Nephron progenitor cell (in vitro differentiated cells): ENCODE data around the gene TTLL8.

Experiments
- DNase-seq: peaks from one replicate; pipeline ENCODE4 v3.0.0; 2021
- H3K27ac Mint-ChIP-seq: 2 replicates; pipeline ENCODE4 v1.8.0; 2021; ENCODE audit warnings: mild to moderate bottlenecking, moderate library complexity, mixed read lengths
- H3K27me3 Mint-ChIP-seq: 2 replicates; pipeline ENCODE4 v1.8.0; 2021; ENCODE audit warnings: mild to moderate bottlenecking, low read depth, mixed read lengths; ENCODE audit not compliant: poor library complexity
- H3K36me3 Mint-ChIP-seq: 2 replicates; pipeline ENCODE4 v1.8.0; 2021; ENCODE audit warnings: low read depth, mixed read lengths
- H3K4me1 Mint-ChIP-seq: 2 replicates; pipeline ENCODE4 v1.8.0; 2021; ENCODE audit warnings: mixed read lengths
- H3K4me3 Mint-ChIP-seq: 2 replicates; pipeline ENCODE4 v1.8.0; 2021; ENCODE audit warnings: mild to moderate bottlenecking, moderate library complexity, mixed read lengths
- H3K9me3 Mint-ChIP-seq: 2 replicates; pipeline ENCODE4 v1.8.0; 2021; ENCODE audit warnings: mild to moderate bottlenecking, moderate library complexity, mixed read lengths
- CTCF ChIP-seq: fragments of 200-600 bp; sonication (generic); IDR thresholded peaks from 2 replicates; pipeline ENCODE4 v1.5.0; 2021; ENCODE audit warnings: antibody characterized with exemption

Gene TTLL8

GRCh38 chr22:50002791-50003190 lies 55.3 kb downstream of the TTLL8 start:
- Mint-ChIP-seq H3K27me3 (peaks cover 75% of the 10 kb centered on the region), H3K4me3 (no peak overlapping the region), H3K36me3 (no peaks in the 10 kb centered on the region), H3K27ac (no peak overlapping the region), H3K4me1 (peaks cover 8% of the 10 kb centered on the region), H3K9me3 (no peaks in the 10 kb centered on the region)
- no peak for TF ChIP-seq CTCF
- no peak for DNase-seq

- no peaks in the 10 kb centered on the region for H3K9me3 Mint-ChIP-seq
- H3K4me3 Mint-ChIP-seq, result no peak overlapping the region
- H3K36me3 Mint-ChIP-seq, result no peaks in the 10 kb centered on the region
- H3K27ac Mint-ChIP-seq, result no peak overlapping the region
- peaks cover 66% of the 10 kb centered on the region for H3K27me3 Mint-ChIP-seq
- H3K4me1 Mint-ChIP-seq, result peaks cover 8% of the 10 kb centered on the region
- DNase-seq, result no peak
- TF ChIP-seq CTCF, result no peak
Measured at GRCh38 chr22:50001388-50002231, 56.5 kb downstream of the TTLL8 start.

- Mint-ChIP-seq H3K9me3 (no peaks in the 10 kb centered on the region), H3K27me3 (peaks cover 65% of the 10 kb centered on the region), H3K36me3 (no peaks in the 10 kb centered on the region), H3K4me1 (peaks cover 8% of the 10 kb centered on the region), H3K4me3 (no peak overlapping the region), H3K27ac (no peak overlapping the region)
- DNase-seq, result no peak
- no peak for TF ChIP-seq CTCF
Measured at GRCh38 chr22:50000587-50001387, 57.3 kb downstream of the TTLL8 start.

GRCh38 chr22:49999946-50000586 lies 58.0 kb downstream of the TTLL8 start:
- Mint-ChIP-seq H3K36me3 (no peaks in the 10 kb centered on the region), H3K4me3 (peak overlapping the region; percentile 47), H3K27ac (no peak overlapping the region), H3K4me1 (peaks cover 8% of the 10 kb centered on the region), H3K27me3 (peaks cover 60% of the 10 kb centered on the region), H3K9me3 (no peaks in the 10 kb centered on the region)
- no peak for DNase-seq
- no peak for TF ChIP-seq CTCF

DNA sequence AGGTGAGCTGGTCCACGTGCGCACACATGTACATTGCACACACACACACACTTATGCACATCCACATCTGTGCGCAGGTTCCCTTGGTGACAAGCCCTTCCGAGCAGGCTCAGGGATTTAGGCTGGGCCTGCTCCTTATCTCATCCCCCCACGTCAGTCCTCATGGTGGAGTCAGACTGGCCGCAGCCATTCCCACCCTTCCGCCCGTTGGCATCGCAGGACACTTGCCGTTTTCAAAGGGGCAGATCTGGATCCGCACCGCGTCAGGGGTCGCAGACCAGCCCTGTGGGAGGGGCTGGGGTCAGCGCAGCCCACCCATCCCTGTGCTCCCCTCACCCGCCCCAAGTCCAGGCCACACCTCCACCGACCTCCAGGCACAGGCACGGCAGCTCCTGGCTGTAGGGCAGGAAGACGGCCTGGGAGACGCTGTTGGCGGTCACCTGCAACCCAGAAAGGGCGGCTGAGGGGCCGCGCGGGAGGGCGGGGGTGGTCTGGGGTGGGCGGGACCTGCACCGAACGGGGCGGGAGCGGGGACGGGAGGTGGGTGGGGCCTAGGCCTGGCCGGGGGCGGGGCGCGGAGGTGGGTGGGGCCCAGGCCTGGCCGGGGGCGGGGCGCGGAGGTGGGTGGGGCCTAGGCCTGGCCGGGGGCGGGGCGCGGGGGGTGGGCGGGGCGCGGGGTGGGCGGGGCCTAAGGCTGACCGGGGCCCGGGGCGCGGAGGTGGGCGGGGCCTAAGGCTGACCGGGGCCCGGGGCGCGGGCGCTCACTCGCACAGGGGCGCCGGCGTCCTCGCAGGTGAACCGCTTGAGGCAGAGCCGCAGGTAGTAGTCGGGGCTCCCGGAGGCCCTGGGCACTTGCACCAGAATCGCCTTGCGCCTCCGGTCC lies 58.8 kb downstream of the TTLL8 start:
- H3K27ac Mint-ChIP-seq, result no peak overlapping the region
- peaks cover 56% of the 10 kb centered on the region for H3K27me3 Mint-ChIP-seq
- no peaks in the 10 kb centered on the region for H3K36me3 Mint-ChIP-seq
- peak; percentile 81 for DNase-seq
- TF ChIP-seq CTCF, result no peak
- no peaks in the 10 kb centered on the region for H3K9me3 Mint-ChIP-seq
- peak overlapping the region; percentile 66 for H3K4me3 Mint-ChIP-seq
- peaks cover 8% of the 10 kb centered on the region for H3K4me1 Mint-ChIP-seq
